ENCODE measurements around the gene HDAC4. TPM values are rescaled to one million over a fixed set of nuclear protein-coding genes. Genes with fewer than 3 reads are reported as not detected.

The HDAC4 gene
- total RNA-seq, 1 experiment from 2014 or later, result 5.6 TPM

DNA sequence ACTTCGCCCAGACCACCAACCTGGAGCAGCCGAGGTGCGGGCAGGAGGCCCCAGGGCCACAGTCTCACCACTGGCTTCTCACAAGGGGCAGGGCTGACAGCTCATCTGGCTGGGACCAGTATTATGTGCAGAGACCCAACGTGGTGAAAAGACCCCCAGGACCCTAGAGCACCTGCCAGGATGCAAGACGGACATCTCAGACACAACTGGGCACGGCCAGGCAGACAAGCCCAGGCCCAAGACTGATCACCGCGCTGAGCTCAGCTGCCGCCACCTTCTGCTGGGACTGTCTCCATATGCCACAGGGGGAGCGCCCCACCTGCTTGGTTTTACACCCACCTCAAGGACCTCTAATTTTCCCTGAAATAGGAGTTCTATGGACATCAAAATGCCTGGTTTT is 23.2 kb downstream of the HDAC4 start:
- in situ Hi-C loops (cut with HindIII; ENCODE audit: low pct_unique_long_range_greater_than_20kb, low sequenced_read_pairs), result no loop called here
- DNase-seq (ENCODE audit: low read depth), result no peak

DNA sequence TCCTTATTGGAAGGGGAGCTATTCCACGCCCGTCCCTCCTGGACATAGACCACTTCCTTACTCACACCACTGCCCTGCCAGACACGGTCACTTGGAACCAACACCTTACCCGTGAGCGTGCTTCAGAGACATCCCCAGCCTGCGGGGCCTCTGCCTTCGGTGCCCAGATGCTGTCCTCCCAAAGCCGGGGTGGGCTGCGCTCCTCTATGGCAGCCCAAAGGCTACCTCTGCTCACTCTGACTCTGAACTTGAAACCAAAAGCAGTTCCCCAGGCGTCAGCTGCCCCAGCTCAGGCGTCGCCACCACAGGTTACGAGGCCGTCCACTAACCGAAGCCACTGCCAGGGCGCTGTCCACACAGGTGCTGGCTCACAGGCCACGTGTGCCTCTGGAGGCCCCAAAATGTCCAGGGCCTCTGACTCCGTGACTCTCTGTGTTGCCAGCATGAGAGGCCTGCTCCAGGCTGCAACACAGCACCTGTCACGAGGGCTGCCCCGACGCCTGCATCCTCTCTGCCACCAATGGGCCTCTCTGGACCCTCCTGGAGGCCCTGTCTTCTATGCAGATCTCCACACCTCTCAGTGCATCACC is 23.8 kb downstream of the HDAC4 start:
- in situ Hi-C loops (cut with HindIII; ENCODE audit: low pct_unique_long_range_greater_than_20kb, low sequenced_read_pairs), result no loop called here

DNA sequence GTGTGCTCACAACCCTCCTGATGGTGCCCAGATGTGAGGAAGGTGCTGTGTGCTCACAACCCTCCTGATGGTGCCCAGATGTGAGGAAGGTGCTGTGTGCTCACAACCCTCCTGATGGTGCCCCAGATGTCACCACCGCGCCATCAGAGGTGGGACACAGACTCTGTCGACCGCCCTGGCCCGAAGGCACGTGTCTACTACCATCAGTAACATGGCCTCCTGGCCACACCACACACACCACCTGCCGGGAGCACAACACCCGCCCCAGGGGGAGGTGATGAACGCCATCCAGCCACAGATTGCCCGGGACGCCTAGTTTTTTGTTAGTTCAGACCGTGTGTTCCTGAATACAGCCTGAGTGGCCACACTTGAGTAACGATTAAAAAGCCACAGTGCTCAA is 24.5 kb downstream of the HDAC4 start:
- DNase-seq (ENCODE audit: low read depth), result no peak
- in situ Hi-C loops (cut with HindIII; ENCODE audit: low pct_unique_long_range_greater_than_20kb, low sequenced_read_pairs), result no loop called here

More for the DNA sequence above, 23.8 kb downstream of the HDAC4 start:
- no peak for DNase-seq (ENCODE audit: low read depth)

DNA sequence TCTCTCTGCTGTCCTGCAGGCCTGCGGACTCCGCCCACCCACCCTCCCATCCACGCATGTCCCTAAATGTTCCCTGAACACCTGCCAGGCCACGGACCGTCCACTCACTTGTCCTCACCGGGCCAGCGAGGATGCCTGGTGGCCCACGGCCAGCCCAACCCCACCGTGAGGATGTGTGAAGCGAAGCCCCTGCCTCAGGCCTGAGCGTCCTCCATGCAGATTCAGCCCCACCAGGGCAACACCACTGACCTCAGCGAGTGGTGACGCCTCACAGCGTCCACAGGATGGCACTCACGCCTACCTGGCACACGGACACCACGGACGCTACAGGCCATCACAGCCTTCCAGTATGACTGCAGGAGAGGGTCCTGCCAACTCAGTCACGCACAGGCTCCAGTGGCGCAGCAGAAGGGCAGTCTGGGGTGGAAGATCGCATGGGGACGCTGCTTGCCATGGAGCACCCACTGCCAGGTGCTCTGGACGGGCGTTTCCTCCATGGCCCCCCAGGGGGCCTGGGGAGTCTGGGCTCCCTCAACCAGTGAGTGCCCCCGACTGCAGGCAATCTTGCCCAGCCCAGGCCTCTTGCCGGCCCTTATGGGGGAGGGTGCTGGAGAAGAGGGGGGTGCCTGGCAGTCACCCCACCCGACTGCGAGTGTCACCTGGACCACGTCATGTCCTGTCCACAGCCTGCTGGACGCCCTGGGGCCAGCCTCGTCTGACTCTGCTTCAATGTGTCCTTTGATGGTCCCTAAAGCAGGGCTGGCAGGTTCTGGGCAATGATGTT is 25.4 kb downstream of the HDAC4 start:
- in situ Hi-C loops (cut with HindIII; ENCODE audit: low pct_unique_long_range_greater_than_20kb, low sequenced_read_pairs), result no loop called here
- DNase-seq (ENCODE audit: low read depth), result no peak

DNA sequence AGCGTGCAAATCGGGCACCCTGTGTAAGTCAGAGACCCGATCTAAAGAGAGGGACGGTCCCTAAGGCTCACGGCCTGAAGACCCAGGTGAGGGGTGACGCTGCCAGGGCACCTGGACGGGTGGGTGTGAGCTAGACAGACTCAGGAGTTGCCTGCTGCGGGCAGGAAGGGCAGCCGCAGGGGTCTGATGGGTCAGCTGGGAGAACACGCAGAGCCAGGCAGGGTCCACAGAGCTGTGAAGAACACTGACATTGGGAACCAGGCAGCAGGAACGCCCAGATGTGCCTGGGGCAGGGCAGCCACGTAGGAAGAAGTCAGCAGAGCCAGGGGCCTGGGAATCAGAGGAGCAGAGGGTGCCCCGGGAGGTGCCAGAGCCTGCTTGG is 25.9 kb downstream of the HDAC4 start:
- in situ Hi-C loops (cut with HindIII; ENCODE audit: low pct_unique_long_range_greater_than_20kb, low sequenced_read_pairs), result no loop called here
- no peak for DNase-seq (ENCODE audit: low read depth)

DNA sequence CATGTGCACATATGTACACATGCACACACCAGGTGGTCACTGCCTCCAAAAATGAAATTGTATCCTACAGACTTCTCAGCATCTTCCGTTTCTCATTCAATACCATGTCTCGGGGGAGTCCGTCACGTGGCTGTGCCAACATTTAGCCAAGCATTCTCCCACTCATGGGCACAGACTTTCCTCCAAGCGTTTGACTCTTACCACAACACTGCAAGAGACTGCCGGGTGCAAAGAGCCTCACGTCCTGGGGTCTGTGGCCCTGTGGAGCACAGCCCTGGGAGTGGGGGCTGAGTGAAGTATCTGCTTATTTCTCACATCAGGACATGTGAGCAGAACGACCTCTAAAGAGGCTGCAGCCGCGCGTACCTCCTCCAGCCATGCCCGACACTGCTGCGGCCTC is 28.0 kb downstream of the HDAC4 start:
- in situ Hi-C loops (cut with HindIII; ENCODE audit: low pct_unique_long_range_greater_than_20kb, low sequenced_read_pairs), result no loop called here

DNA sequence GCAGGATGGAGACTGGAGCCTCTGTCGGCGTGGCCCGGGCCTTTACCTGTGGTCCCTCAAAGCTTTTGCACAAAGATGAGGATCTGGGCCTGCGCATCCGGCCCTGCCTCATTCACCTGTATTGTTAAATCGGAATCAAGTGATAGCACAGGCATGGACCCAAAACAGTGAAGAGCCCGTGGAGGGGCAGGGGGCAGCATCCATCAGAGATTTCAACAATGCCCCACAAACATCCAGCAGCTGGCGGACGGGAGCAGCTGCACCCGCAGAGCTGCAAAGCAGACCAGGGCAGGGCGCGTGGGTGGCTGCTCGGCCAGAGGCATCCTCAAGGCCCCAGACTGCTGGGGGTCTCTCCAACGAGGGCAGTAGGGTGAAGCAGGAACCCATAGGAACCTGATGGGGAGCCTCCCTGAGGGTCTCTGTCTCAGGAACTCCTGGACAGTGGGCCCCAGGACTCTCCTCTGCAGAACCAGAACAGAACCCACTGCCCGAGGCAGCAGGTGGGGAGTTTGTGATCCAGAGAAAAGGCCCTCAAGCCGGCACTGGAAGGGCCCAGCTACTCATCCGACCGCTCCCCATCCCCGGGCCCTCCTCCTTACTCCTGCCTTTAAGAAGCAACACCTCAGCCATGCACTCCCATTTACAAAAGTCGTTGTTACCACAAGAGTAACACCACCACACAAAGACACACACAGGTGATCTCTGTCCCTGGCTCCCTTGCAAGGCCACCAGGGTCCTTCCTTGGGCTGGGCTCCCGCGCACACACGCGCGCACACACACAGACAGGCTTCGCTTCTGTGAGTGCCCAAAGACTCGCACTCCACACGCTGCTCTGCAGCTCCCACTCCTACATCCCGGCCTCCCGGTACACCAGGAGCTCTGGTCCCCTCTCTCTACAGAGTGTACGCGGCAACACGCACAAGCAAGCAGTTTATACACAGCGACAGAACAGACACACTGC is 28.8 kb downstream of the HDAC4 start:
- in situ Hi-C loops (cut with HindIII; ENCODE audit: low pct_unique_long_range_greater_than_20kb, low sequenced_read_pairs), result no loop called here
- DNase-seq (ENCODE audit: low read depth), result no peak

More for the DNA sequence above, 28.0 kb downstream of the HDAC4 start:
- DNase-seq (ENCODE audit: low read depth), result no peak

DNA sequence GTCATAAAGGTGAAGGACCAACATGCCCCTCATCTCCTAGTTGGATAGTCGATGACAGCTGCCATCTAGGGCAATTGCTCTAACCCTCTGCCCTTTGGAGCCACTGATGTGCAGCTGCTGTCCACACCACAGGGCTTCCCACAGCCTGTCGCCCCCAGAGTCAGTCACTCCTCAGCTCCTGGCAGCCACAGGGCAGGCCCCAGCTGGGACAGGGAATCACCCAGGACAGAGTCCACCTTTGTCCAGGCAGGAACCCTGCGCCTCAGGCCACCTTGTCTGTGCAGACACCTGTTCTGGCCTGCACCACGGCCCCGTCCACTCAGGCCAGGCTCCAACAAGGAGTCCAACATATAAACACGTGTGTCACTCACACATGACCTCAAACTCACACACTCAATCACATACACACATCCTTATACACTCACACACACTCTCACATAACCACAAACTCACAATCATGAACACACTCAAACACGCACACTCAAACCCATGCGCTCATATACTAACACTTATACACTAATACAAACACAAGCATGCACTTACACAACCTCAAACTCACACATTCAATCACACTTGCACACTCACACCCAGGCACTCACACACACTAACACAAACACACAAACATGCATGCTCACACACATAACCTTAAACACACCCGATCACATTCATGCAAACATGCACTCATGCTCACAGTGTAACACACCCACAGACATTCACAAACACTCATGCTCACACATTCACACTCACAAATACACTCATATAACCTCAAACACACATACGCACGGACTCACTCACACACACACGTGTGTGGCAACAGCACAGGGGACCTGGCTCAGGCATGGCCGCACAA is 29.7 kb downstream of the HDAC4 start:
- in situ Hi-C loops (cut with HindIII; ENCODE audit: low pct_unique_long_range_greater_than_20kb, low sequenced_read_pairs), result no loop called here
- no peak for DNase-seq (ENCODE audit: low read depth)

DNA sequence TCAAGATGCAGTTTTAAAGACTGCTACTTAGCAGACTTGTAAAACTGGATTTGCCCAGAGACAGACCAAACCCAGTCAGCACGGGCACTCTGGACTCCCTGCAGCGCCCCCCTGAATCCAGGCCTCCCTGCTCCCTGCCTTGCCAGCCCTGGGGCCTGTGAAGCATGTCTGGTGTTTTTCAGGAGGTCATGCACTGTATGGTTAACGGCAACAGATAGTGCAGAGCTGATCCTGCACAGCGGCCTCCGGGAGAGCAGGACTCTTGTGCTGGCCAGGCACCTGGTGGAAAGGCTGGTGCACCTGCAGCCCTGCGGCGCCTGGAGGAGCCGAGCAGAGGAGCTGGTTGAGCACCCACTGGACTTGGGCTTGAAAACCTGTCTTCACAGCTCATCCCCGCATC is 30.4 kb downstream of the HDAC4 start:
- no peak for DNase-seq (ENCODE audit: low read depth)
- in situ Hi-C loops (cut with HindIII; ENCODE audit: low pct_unique_long_range_greater_than_20kb, low sequenced_read_pairs), result no loop called here

DNA sequence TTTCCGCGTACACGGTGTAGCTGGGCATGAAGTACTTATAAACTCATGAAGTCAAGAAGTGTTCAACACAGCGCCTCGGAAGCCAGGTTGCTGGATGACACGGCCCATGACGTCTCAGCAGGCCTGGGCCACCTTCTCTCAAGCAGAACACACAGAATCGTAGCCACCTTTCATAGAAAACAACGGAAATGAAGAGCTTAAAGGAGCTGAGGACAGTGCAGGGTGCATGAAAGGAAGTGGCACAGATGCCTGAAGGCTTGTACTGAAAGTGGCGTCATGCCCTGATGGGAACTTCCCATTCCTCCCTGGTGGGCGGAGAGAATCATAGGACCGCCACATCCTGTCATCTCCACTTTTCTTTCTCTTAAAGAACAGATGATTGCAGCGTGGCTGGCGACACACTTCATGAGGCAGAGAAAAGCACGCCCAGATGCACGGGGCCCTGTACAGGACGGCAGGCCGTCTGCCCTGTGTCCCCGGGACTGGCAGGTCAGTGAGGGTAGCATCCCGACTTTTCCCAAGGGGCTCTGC is 31.1 kb downstream of the HDAC4 start:
- in situ Hi-C loops (cut with HindIII; ENCODE audit: low pct_unique_long_range_greater_than_20kb, low sequenced_read_pairs), result no loop called here
- DNase-seq (ENCODE audit: low read depth), result no peak

DNA sequence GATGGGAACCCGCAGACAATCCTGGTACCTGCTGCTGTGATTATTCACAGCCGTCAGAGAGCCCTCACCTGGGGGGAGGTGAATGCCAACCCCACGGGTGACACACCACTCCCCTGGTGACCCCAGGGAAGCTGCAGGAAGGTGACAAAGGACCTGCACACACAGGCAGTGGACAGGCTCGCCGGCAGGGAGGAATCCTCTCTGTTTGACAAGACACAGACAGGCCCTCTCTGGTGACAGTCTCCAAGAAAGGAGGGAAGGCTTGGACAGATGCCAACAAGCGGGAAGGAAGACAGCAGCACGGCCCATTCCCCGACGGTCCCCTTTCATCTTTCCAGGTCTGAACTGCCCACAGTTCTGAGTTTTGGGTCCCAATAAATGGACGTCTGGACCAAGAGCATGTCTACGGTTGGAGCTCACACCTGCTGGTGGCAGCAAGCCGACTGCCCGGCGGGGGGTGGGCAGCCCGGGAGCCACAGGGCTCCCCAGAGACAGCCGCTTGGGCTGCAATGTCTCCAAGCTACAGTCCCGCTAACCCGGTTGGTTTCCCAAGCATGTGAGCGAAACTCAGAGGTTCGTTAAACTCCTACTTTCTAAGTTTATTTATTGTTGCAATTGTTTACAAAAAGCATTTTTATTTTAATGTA is 31.8 kb downstream of the HDAC4 start:
- no peak for DNase-seq (ENCODE audit: low read depth)
- in situ Hi-C loops (cut with HindIII; ENCODE audit: low pct_unique_long_range_greater_than_20kb, low sequenced_read_pairs), result no loop called here

DNA sequence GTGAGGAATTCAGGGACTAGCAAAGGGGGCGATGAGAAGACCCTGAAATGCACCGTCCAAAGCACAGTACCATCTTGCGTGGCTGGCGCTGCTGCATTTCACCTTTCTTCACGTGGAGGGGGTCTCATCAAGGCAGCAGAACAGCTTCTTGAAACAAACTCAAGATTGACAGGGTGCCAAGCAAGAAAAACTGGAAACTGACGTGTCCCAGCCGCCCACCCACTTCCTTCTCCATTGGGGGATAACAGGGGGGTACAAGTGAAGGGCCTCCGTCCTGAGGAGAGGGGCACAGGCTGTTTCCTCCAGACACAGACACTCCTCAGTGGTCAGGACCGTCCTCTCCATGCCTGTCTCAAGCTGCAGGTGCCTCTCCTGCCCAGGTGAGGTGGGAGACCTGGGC is 32.5 kb downstream of the HDAC4 start:
- in situ Hi-C loops (cut with HindIII; ENCODE audit: low pct_unique_long_range_greater_than_20kb, low sequenced_read_pairs), result no loop called here
- DNase-seq (ENCODE audit: low read depth), result no peak

DNA sequence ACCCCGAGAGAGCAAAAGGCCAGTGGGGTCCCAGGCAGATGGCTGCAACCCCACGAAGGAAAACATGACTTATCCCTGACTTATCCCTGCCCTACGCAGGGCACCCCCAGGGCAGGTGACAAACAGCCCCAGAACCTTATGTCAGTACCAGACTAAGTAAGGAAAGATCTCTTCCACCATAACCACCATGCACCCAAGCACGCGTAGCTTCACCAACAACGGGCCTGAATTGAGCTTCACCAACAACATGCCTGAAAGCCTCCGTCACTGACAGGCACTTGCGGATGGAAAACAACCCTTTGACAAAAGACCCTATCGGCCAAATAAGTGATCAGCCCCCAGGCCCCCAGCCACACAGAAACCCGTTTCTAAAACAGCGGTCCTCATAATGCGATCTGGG is 34.1 kb downstream of the HDAC4 start:
- DNase-seq (ENCODE audit: low read depth), result no peak
- in situ Hi-C loops (cut with HindIII; ENCODE audit: low pct_unique_long_range_greater_than_20kb, low sequenced_read_pairs), result no loop called here

DNA sequence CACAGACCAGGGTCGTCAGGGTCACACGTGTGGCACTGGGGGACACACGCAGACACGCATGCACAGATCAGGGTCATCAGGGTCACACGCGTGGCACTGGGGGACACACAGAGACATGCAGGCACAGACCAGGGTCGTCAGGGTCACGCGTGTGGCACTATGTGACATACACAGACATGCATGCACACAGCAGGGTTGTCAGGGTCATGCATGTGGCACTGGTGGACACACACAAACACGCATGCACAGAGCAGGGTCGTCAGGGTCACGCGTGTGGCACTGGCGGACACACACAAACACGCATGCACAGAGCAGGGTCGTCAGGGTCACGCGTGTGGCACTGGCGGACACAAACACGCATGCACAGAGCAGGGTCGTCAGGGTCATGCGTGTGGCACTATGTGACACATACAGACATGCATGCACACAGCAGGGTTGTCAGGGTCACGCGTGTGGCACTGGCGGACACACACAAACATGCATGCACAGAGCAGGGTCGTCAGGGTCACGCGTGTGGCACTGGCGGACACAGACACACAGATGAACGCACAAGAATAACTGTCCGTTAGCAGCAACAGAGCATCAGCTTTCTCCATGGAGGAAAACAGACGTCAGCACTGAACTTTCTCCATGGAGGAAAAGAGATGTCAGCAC is 34.9 kb downstream of the HDAC4 start:
- in situ Hi-C loops (cut with HindIII; ENCODE audit: low pct_unique_long_range_greater_than_20kb, low sequenced_read_pairs), result no loop called here
- no peak for DNase-seq (ENCODE audit: low read depth)

DNA sequence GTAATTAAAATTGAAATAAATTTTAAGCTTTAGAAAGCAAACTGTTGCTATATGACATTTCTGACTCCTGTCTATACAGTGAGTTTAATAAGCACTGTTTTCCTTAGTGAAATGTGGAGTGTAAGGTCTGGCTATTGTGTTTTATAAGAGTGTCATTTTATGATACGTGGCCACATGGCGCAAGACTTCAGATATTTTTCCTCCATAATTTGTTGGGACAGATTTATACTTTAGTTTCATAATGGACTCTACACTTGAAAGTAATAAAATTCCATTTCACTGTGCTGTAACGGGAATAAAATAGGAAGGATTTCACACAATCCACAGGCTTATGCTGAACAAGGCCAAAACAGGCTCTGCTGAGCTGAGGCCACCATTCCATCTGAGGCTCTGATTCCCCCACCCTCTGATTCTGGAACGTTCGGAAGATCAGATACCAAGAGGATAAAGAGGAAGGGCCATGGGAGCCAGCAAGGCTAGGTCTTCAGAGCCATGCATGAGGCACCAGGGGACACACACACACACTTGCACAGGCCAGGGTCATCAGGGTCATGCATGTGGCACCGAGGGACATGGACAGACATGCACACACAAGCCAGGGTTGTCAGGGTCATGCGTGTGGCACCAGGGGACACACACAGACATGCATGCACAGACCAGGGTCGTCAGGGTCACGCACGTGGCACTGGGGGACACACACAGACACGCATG is 35.6 kb downstream of the HDAC4 start:
- DNase-seq (ENCODE audit: low read depth), result no peak
- in situ Hi-C loops (cut with HindIII; ENCODE audit: low pct_unique_long_range_greater_than_20kb, low sequenced_read_pairs), result no loop called here

DNA sequence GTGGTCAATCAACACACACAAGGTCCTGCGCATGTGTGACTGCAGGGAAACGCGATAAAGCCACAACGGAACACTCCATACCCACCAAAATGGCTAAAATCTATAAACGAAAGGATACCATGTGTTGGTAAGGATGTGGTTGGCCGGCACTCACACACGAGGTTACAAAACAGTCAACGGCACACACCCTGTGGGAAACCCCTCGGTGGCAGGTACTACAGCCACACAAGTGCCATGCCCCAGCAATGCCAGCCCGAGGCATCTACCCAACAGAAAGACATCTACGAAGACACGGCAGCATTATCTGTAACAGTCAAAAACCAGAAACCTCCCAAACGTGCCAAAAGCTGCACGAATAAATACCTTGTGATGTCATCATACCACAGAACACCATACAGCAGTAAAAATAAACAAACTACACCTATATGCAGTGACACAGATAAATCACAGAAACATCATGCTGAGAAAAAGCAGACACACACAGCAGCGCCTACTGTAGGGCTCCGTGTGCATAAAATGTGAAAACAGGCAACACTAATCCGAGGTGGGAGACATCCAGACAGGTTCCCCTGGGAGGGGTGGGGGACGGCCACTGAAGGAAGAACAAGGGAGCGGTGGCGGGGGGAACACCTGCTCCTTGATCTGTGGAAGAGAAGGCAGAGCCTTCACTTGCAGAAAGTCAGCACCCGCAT is 36.7 kb downstream of the HDAC4 start:
- in situ Hi-C loops (cut with HindIII; ENCODE audit: low pct_unique_long_range_greater_than_20kb, low sequenced_read_pairs), result no loop called here
- no peak for DNase-seq (ENCODE audit: low read depth)

Data from Caki2 (cell line).